K562 (cell line): ENCODE results near the gene NKX6-2.

Experiments
- ESRRA ChIP-seq: fragments of 450-650 bp; IDR thresholded peaks from 2 replicates; pipeline ENCODE4 v1.6.1; 2014; ENCODE audit warnings: low read depth, mild to moderate bottlenecking, moderate library complexity, borderline replicate concordance
- EZH2 ChIP-seq: IDR thresholded peaks from 2 replicates; pipeline ENCODE4 v1.6.1; 2012; ENCODE audit warnings: low read depth, mild to moderate bottlenecking, inconsistent platforms, low read length, borderline replicate concordance
- LEF1 ChIP-seq: fragments of 450-650 bp; IDR thresholded peaks from 2 replicates; pipeline ENCODE4 v1.6.1; 2016; ENCODE audit warnings: mild to moderate bottlenecking
- MAX ChIP-seq: sonication (generic); formaldehyde crosslinking; IDR thresholded peaks from 2 replicates; pipeline ENCODE4 v1.9.0; 2022; ENCODE audit warnings: mild to moderate bottlenecking, missing genetic modification reagents
- RFX7 ChIP-seq: fragments of 250-450 bp; sonication (Bioruptor Pico); IDR thresholded peaks from 2 replicates; pipeline ENCODE4 v1.5.1; 2021; ENCODE audit warnings: mild to moderate bottlenecking
- SMAD3 ChIP-seq: fragments of 450-650 bp; formaldehyde crosslinking; conservative IDR thresholded peaks from 2 replicates; pipeline ENCODE4 v1.4.0; 2020; ENCODE audit warnings: mild to moderate bottlenecking

DNA sequence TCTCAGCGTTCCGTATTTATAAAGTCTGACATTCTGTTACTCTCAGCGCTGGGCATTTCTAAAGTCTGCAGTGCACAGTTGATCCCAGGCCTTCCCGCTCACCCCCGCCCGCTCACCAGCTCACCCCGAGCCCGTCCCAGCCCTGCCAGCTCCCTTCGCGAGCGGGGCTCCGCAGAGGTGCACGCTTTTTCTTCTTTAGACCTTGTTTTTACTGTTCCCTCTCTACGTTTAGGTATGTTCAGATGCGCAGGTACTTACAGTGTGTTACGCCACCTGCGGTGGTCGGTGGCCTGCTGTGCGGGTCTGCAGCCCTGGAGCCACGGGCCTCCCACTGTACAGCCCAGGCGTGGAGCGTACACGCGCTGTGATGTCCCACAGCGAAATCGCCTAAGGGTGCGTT lies 28.8 kb downstream of the NKX6-2 start:
- TF ChIP-seq LEF1, result no peak
- no peak for TF ChIP-seq MAX (CRISPR knock-in tag)
- TF ChIP-seq SMAD3 (CRISPR knock-in tag), result no peak
- TF ChIP-seq EZH2, result no peak
- no peak for TF ChIP-seq ESRRA
- no peak for TF ChIP-seq RFX7 (CRISPR knock-in tag)
